ENCODE results near the gene RAB30.

DNA sequence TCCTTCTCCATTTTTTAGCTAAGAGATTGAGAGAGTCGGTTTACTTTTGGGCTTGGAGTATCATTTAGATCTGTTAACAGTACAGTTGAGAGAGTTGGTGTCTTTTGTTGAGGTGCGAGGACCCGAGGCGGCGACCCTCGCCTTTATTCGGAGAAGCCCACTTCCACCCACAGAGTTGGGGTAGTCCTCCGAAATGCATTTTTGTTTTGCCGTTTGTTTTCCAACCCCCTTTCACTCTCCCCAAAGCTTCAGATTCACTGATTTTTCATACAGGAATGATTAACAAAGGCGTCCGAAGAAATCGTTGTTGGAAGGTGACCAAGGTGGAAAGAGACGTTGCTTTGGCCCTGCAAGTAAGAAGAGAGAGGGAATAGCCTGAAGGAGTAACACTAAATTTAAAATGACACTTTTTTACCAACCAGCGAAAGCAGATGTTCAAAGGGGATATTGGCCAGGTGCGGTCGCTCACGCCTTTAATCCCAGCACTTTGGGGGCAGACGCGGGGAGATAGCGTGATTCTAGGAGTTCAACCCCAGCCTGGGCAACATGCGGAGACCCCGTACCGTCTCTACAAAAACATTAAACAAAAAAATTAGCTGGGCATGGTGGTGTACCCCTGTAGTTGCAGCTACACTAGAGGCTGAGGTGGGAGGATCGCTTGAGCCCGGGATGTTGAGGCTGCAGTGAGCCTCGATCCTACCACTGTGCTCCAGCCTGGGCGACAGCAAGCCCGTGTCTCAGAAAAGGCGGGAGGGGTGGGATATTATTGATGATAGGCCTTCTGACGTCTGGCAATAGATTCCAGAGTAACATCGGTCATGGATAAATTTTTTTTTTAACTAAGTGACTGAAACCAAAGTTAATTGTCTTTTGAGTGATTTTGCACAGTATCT lies 899 bp upstream of the RAB30 start:
- TF ChIP-seq, protein P1, sequence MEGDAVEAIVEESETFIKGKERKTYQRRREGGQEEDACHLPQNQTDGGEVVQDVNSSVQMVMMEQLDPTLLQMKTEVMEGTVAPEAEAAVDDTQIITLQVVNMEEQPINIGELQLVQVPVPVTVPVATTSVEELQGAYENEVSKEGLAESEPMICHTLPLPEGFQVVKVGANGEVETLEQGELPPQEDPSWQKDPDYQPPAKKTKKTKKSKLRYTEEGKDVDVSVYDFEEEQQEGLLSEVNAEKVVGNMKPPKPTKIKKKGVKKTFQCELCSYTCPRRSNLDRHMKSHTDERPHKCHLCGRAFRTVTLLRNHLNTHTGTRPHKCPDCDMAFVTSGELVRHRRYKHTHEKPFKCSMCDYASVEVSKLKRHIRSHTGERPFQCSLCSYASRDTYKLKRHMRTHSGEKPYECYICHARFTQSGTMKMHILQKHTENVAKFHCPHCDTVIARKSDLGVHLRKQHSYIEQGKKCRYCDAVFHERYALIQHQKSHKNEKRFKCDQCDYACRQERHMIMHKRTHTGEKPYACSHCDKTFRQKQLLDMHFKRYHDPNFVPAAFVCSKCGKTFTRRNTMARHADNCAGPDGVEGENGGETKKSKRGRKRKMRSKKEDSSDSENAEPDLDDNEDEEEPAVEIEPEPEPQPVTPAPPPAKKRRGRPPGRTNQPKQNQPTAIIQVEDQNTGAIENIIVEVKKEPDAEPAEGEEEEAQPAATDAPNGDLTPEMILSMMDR (IDR thresholded peaks at IDR 0.05), result no peak
- TF ChIP-seq EP300 (IDR thresholded peaks at IDR 0.05) (no peak), POLR2AphosphoS5 (IDR thresholded peaks at IDR 0.05) (no peak)

Data from suprapubic skin (tissue), 4 donors.